Kidney (tissue), 14 donors: ENCODE measurements around the gene CALCR. TPM values are rescaled to one million over a fixed set of nuclear protein-coding genes. Genes with fewer than 3 reads are reported as not detected.

ENCODE experiments used
- DNase-seq, 5 donors: peaks; one replicate each; pipeline ENCODE4 v3.0.0-alpha.2; 2013 to 2020
- FAIRE-seq: peaks from 2 replicates; lab custom pipeline; 2012; peaks lifted over from hg19 to GRCh38; lab: Jason Lieb, UNC
- H3K27ac ChIP-seq, 2 donors: one replicate each; pipeline ENCODE4 v1.7.0; 2013; ENCODE audit warnings: low read depth in 2 of 2, low read length in 2 of 2, inconsistent platforms in 1 of 2
- H3K27me3 ChIP-seq: one replicate; pipeline ENCODE4 v1.7.1; 2013; ENCODE audit warnings: low read length, inconsistent platforms; ENCODE audit not compliant: control insufficient read depth, insufficient read depth
- H3K36me3 ChIP-seq, 3 donors: one replicate each; pipeline versions ENCODE4 v1.7.0 to v1.7.1; 2013; ENCODE audit warnings: low read length in 3 of 3, control low read depth in 1 of 3, inconsistent platforms in 1 of 3; ENCODE audit not compliant: insufficient read depth in 3 of 3, control insufficient read depth in 2 of 3
- H3K4me1 ChIP-seq, 3 donors: one replicate each; pipeline versions ENCODE4 v1.7.0 to v1.7.1; 2013; ENCODE audit warnings: low read length in 3 of 3, inconsistent platforms in 1 of 3, low read depth in 1 of 3; ENCODE audit not compliant: control insufficient read depth in 2 of 3, insufficient read depth in 2 of 3
- H3K4me3 ChIP-seq, 3 donors: one replicate each; pipeline versions ENCODE4 v1.7.0 to v1.8.1; 2013; ENCODE audit warnings: low read length in 3 of 3, control low read depth in 1 of 3, inconsistent platforms in 1 of 3
- H3K9ac ChIP-seq, 3 donors: one replicate each; pipeline versions ENCODE4 v1.7.0 to v1.7.1; 2013; ENCODE audit warnings: low read length in 3 of 3, control low read depth in 1 of 3, inconsistent platforms in 1 of 3
- H3K9me3 ChIP-seq, 3 donors: one replicate each; pipeline versions ENCODE4 v1.7.0 to v1.7.1; 2013; ENCODE audit warnings: low read length in 3 of 3, control low read depth in 1 of 3, inconsistent platforms in 1 of 3; ENCODE audit not compliant: control insufficient read depth in 2 of 3, insufficient read depth in 1 of 3
- CTCF ChIP-seq: IDR thresholded peaks from 3 replicates; pipeline ENCODE4 v1.5.1; 2012; ENCODE audit warnings: mild to moderate bottlenecking, moderate library complexity, borderline replicate concordance; ENCODE audit not compliant: insufficient read depth; ENCODE audit errors: extremely low read depth
- intact Hi-C: fragments of 100-400 bp; cut with DNase I; formaldehyde crosslinking; loops from one replicate; pipeline ENCODE4 v1.11.1; 2022
- polyA plus RNA-seq: library from polyadenylated mRNA; stranded (reverse); fragments of 350-450 nt; fragmentation: Illumina TruSeq; extraction: RNeasy Lipid Tissue Mini Kit (QIAGEN cat#74804); gene quantifications from one replicate; pipeline ENCODE4 v1.2.3, GENCODE V29; 2014; ENCODE audit warnings: low read depth, low replicate concordance; ENCODE audit not compliant: insufficient read depth
- total RNA-seq: library from RNA; stranded (reverse); fragmentation: NEBNext Ultra II Directional; extraction: Animal tissue kit (Norgen Biotek cat#: 25700); gene quantifications from one replicate; pipeline ENCODE4 v1.2.1, GENCODE V29; 2021
- donor health status: control.
- donor health status: control.
- donor health status: control.
- donor health status: control.
- donor health status: control.
- donor health status: DM: yes; HTN: yes; CAD: no.
- donor health status: Normal renal cell carcinoma (clear cell type).

Gene CALCR
- total and polyA plus RNA-seq, 2 donors from 2014 or later, result 0.97 to 5.3 TPM

- no peak for FAIRE-seq
These were observed 103.1 kb downstream of the CALCR start for GRCh38 chr7:93471456-93471855.

GRCh38 chr7:93463764-93464163 lies 110.8 kb downstream of the CALCR start:
- Histone ChIP-seq H3K36me3 (no peaks in the 10 kb centered on the region), H3K27ac (no peak overlapping the region), H3K9ac (no peak overlapping the region), H3K4me3 (no peak overlapping the region), H3K9me3 (no peaks in the 10 kb centered on the region), H3K4me1 (no peaks in the 10 kb centered on the region), H3K27me3 (no peaks in the 10 kb centered on the region)
- DNase-seq (no peak), FAIRE-seq (no peak)
- intact Hi-C loops, result no loop called here
- no peak for TF ChIP-seq CTCF

More at GRCh38 chr7:93471456-93471855, 103.1 kb downstream of the CALCR start:
- Histone ChIP-seq H3K4me1 (no peaks in the 10 kb centered on the region), H3K9me3 (no peaks in the 10 kb centered on the region), H3K27ac (no peak overlapping the region), H3K4me3 (no peak overlapping the region), H3K36me3 (no peaks in the 10 kb centered on the region), H3K27me3 (no peaks in the 10 kb centered on the region), H3K9ac (no peak overlapping the region)
- intact Hi-C loops, result no loop called here
- TF ChIP-seq CTCF, result no peak
- DNase-seq, result no peak

DNA sequence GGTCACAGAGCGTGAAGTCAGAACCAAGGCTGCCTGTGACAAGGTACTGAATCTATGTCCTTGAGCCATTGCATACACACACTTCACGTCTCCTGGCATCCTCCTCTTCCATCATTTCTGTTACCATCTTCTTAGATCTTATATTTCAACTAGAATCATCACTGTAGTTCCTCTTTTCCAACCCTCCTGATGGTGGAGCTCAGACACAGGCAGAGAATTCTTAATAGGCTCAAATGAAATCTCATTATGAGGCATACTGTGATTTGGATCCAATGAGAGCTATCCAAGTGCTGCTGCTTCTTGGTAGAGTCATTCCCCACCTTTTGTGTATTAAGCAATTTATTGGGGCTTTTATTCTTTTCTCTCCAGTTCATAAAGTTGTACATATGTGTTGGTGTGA lies 113.2 kb downstream of the CALCR start:
- Histone ChIP-seq H3K4me1 (no peaks in the 10 kb centered on the region), H3K27me3 (no peaks in the 10 kb centered on the region), H3K36me3 (no peaks in the 10 kb centered on the region), H3K9me3 (no peaks in the 10 kb centered on the region), H3K9ac (no peak overlapping the region), H3K27ac (no peak overlapping the region), H3K4me3 (no peak overlapping the region)
- DNase-seq (peak in 1 of 5 donors; percentile 4), FAIRE-seq (no peak)
- intact Hi-C loops, result no loop called here
- no peak for TF ChIP-seq CTCF

GRCh38 chr7:93453262-93453661 lies 121.3 kb downstream of the CALCR start:
- Histone ChIP-seq H3K4me1 (no peaks in the 10 kb centered on the region), H3K27ac (no peak overlapping the region), H3K9me3 (no peaks in the 10 kb centered on the region), H3K36me3 (no peaks in the 10 kb centered on the region), H3K4me3 (no peak overlapping the region), H3K9ac (no peak overlapping the region), H3K27me3 (no peaks in the 10 kb centered on the region)
- FAIRE-seq (no peak), DNase-seq (no peak)
- no peak for TF ChIP-seq CTCF
- intact Hi-C loops, result no loop called here
